Endothelial cell of umbilical vein (primary cell): Measurements from ENCODE around the gene ZNF157. TPM values are rescaled to one million over a fixed set of nuclear protein-coding genes. Genes with fewer than 3 reads are reported as not detected.

Experiments
- BruUV-seq: library from RNA; stranded (reverse); fragments of 400-500 nt; replicated peaks from 2 replicates; lab custom pipeline; 2021; lab: Mats Ljungman, UMichigan
- CTCF ChIA-PET: fragments of 300-600, 350-600 bp; sonication (Branson Sonifier 250); formaldehyde crosslinking; loops from one replicate; lab custom pipeline; 2021; ENCODE audit warnings: antibody characterized with exemption, inconsistent platforms; lab: Charles Lee
- POLR2A ChIA-PET: fragments of 300-600, 350-600 bp; sonication (Branson Sonifier 250); formaldehyde crosslinking; loops from one replicate; lab custom pipeline; 2021; ENCODE audit warnings: antibody characterized with exemption, inconsistent platforms; lab: Charles Lee
- DNase-seq: peaks from one replicate; pipeline ENCODE4 v3.0.0-alpha.2; 2011; ENCODE audit warnings: low read depth, low spot score
- FAIRE-seq: peaks from 2 replicates; lab custom pipeline; 2011; peaks lifted over from hg19 to GRCh38; lab: Jason Lieb, UNC
- H2AFZ ChIP-seq: 2 replicates; pipeline ENCODE4 v1.6.0; 2012; ENCODE audit warnings: low read depth, low read length, control low read depth, inconsistent platforms
- H3K27ac ChIP-seq: 2 replicates; pipeline ENCODE4 v1.5.1; 2011; ENCODE audit warnings: low read depth, mild to moderate bottlenecking, control low read depth, low read length, moderate library complexity; ENCODE audit not compliant: insufficient read depth
- H3K27me3 ChIP-seq, 2 experiments: 2 replicates each; pipeline versions ENCODE4 v1.6.0 to v1.6.1; 2011; ENCODE audit warnings: low read length in 2 of 2, mixed read lengths in 1 of 2; ENCODE audit not compliant: control insufficient read depth in 2 of 2, insufficient read depth in 2 of 2
- H3K36me3 ChIP-seq, 2 experiments: 2 replicates in 1 of 2; 3 replicates in 1 of 2; pipeline ENCODE4 v1.5.1; 2011; ENCODE audit warnings: low read length in 2 of 2, mild to moderate bottlenecking in 1 of 2, moderate library complexity in 1 of 2; ENCODE audit not compliant: control insufficient read depth in 2 of 2, insufficient read depth in 2 of 2; ENCODE audit errors: extremely low read depth in 1 of 2
- H3K4me1 ChIP-seq: 3 replicates; pipeline ENCODE4 v1.5.1; 2011; ENCODE audit warnings: mild to moderate bottlenecking, low read length; ENCODE audit not compliant: control insufficient read depth, insufficient read depth; ENCODE audit errors: extremely low read depth
- H3K4me2 ChIP-seq: 2 replicates; pipeline ENCODE4 v1.6.1; 2011; ENCODE audit warnings: low read length, control low read depth, mixed read lengths; ENCODE audit not compliant: insufficient read depth
- H3K4me3 ChIP-seq, 3 experiments: fragments of 200-600 bp in 1 of 3; sonication (generic), shearing (Covaris generic) in 1 of 3; replicated peaks in 1 of 3; 2 replicates each; pipeline ENCODE4 v1.5.1; 2011 to 2016; ENCODE audit warnings: control low read depth in 3 of 3, low read length in 3 of 3, mild to moderate bottlenecking in 2 of 3, inconsistent platforms in 1 of 3, low read depth in 1 of 3, moderate library complexity in 1 of 3; ENCODE audit not compliant: insufficient read depth in 1 of 3
- H3K79me2 ChIP-seq: 2 replicates; pipeline ENCODE4 v1.6.0; 2012; ENCODE audit warnings: low read length, inconsistent platforms; ENCODE audit not compliant: control insufficient read depth, insufficient read depth
- H3K9ac ChIP-seq: replicated peaks from 2 replicates; pipeline ENCODE3; 2011; ENCODE audit warnings: low read length, control low read depth; ENCODE audit not compliant: insufficient read depth; ENCODE audit errors: extremely low read depth
- H3K9me1 ChIP-seq: replicated peaks from 3 replicates; pipeline ENCODE4 v1.6.0; 2011; ENCODE audit warnings: mild to moderate bottlenecking, low read length; ENCODE audit not compliant: control insufficient read depth, insufficient read depth; ENCODE audit errors: extremely low read depth
- H3K9me3 ChIP-seq: replicated peaks from 2 replicates; pipeline ENCODE4 v1.5.1; 2012; ENCODE audit warnings: low read length, inconsistent platforms; ENCODE audit not compliant: control insufficient read depth, insufficient read depth
- H4K20me1 ChIP-seq: replicated peaks from 2 replicates; pipeline ENCODE3; 2011; ENCODE audit warnings: mild to moderate bottlenecking, low read length; ENCODE audit not compliant: control insufficient read depth, insufficient read depth; ENCODE audit errors: extremely low read depth
- FOS ChIP-seq: IDR thresholded peaks from 2 replicates; pipeline ENCODE4 v1.6.1; 2011; ENCODE audit warnings: mild to moderate bottlenecking, low read length, moderate library complexity, borderline replicate concordance; ENCODE audit not compliant: insufficient read depth
- MYC ChIP-seq: IDR thresholded peaks from one replicate; pipeline ENCODE4 v1.6.1; 2011; ENCODE audit warnings: mild to moderate bottlenecking, low read depth, low read length
- POLR2A ChIP-seq: IDR thresholded peaks from 2 replicates; pipeline ENCODE4 v1.6.1; 2012; ENCODE audit warnings: low read depth, mild to moderate bottlenecking, control low read depth, low read length
- POLR2AphosphoS5 ChIP-seq: IDR thresholded peaks from 2 replicates; pipeline ENCODE4 v1.6.1; 2012; ENCODE audit warnings: low read depth, mild to moderate bottlenecking, control low read depth, low read length, moderate library complexity; ENCODE audit not compliant: insufficient read depth
- dilution Hi-C: fragments of 300-500 bp; cut with MboI; formaldehyde crosslinking; loops from one replicate; pipeline ENCODE4 v1.15.0; 2019; ENCODE audit warnings: low sequenced_read_pairs; ENCODE audit not compliant: extremely low pct_ligation_motif_present
- intact Hi-C: fragments of 100-400 bp; cut with micrococcal nuclease; formaldehyde crosslinking; loops from one replicate; pipeline ENCODE4 v1.10.0; 2022
- polyA plus RNA-seq, 4 experiments: library from polyadenylated mRNA; depleted of rRNA in 3 of 4; stranded (reverse) in 3 of 4; unstranded in 1 of 4; fragments of >200 nt; gene quantifications; 2 replicates each; pipeline versions ENCODE4 v1.2.1 to v1.2.3, GENCODE V29; 2011 to 2012; ENCODE audit warnings: missing spikeins in 1 of 4
- total RNA-seq: library from RNA; stranded (reverse); gene quantifications from 2 replicates; pipeline ENCODE4 v1.2.3, GENCODE V29; 2021
- TF ChIP-seq, protein P1 (sequence below), 2 donors: IDR thresholded peaks; 1 replicate in 1 of 2; 2 replicates in 1 of 2; pipeline ENCODE4 v1.5.1; 2011; ENCODE audit warnings: low read length in 2 of 2, mild to moderate bottlenecking in 2 of 2, moderate library complexity in 2 of 2, control low read depth in 1 of 2, inconsistent platforms in 1 of 2, low read depth in 1 of 2; ENCODE audit not compliant: insufficient read depth in 1 of 2; ENCODE audit errors: extremely low read depth in 1 of 2
- TF ChIP-seq, protein P2 (sequence below): IDR thresholded peaks from 2 replicates; pipeline ENCODE4 v1.6.1; 2011; ENCODE audit not compliant: insufficient read depth, insufficient read length

ZNF157 gene
- total and polyA plus RNA-seq, 2 donors (not counting 3 experiments of a cell fraction or from before 2014, with no cell fraction given) = not detected

DNA sequence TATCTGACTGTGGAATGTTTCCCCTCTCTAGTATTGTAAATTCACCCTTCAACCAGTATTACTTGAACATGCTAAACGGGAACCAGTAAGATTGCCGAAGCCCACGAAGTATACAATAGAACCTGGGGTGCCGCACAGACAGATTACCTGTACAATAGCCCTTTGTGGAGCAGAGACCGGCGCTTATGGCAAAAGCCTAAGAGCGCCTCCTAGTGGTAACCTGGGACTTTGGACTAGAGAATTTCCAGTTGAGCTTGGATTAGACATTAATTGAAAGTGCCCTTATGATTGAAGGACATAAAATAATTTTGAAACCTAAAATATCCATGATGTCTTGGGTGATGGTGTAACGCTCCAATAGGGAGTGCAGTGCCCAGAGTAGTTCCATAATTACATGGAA is 14.1 kb downstream of the ZNF157 start:
- POLR2A ChIA-PET = interaction anchor here (0.6 to 1.2 kb wide), 3 partner anchors 59 to 167 kb away, joined by 3 to 7 read pairs (median 5); no protein-coding TSS in a partner anchor
- peak; percentile 77 for FAIRE-seq
- no peaks in the 10 kb centered on the region for H4K20me1 ChIP-seq
- no peaks in the 10 kb centered on the region for H3K79me2 ChIP-seq
- intact Hi-C loops = loop anchor here (2.0 to 5.0 kb wide), 2 partner anchors 152 to 166 kb away; partner anchors contain the start of genes CDK16 and USP11
- H2AFZ ChIP-seq = no peak overlapping the region
- no peak overlapping the region for H3K9ac ChIP-seq
- no peak overlapping the region for H3K4me3 ChIP-seq
- H3K36me3 ChIP-seq = no peaks in the 10 kb centered on the region
- no TSS peak for BruUV-seq
- no peak overlapping the region for H3K27ac ChIP-seq
- H3K9me3 ChIP-seq = no peaks in the 10 kb centered on the region
- dilution Hi-C loops = no loop called here
- TF ChIP-seq, protein P1, sequence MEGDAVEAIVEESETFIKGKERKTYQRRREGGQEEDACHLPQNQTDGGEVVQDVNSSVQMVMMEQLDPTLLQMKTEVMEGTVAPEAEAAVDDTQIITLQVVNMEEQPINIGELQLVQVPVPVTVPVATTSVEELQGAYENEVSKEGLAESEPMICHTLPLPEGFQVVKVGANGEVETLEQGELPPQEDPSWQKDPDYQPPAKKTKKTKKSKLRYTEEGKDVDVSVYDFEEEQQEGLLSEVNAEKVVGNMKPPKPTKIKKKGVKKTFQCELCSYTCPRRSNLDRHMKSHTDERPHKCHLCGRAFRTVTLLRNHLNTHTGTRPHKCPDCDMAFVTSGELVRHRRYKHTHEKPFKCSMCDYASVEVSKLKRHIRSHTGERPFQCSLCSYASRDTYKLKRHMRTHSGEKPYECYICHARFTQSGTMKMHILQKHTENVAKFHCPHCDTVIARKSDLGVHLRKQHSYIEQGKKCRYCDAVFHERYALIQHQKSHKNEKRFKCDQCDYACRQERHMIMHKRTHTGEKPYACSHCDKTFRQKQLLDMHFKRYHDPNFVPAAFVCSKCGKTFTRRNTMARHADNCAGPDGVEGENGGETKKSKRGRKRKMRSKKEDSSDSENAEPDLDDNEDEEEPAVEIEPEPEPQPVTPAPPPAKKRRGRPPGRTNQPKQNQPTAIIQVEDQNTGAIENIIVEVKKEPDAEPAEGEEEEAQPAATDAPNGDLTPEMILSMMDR (IDR thresholded peaks at IDR 0.05; ENCODE audit: extremely low read depth in 1 of 2, insufficient read depth in 1 of 2, low read depth in 1 of 2, low read length in 2 of 2) = peak; percentile 46 to 51
- TF ChIP-seq MYC = no peak
- no peaks in the 10 kb centered on the region for H3K27me3 ChIP-seq
- peak; percentile 57 for DNase-seq
- H3K9me1 ChIP-seq = no peaks in the 10 kb centered on the region
- no peaks in the 10 kb centered on the region for H3K4me1 ChIP-seq
- CTCF ChIA-PET = interaction anchor here (0.5 to 2.2 kb wide), 27 partner anchors 9 to 193 kb away, joined by 3 to 26 read pairs (median 4); partner anchors contain the start of genes USP11 and ZNF157
- no peak overlapping the region for H3K4me2 ChIP-seq

DNA sequence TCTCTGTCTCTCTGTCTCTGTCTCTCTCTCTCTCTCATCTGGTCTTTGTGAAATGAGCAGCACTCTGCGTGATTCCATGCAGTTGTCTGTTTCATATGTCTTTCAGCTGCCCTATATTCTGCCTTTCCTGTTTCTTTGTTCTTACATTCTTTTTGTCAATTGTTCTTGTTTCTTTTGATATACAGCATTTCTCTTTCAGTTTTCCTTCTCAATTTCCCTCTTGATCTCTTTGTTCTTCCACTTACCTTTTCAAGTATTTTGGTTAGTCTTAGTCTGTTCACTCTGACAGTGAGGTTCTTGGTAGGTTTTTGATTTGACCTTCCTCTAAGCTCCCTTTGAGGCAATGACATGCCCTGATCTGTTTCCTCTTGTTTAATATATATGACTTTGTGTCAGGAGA is 20.4 kb downstream of the ZNF157 start:
- TF ChIP-seq, protein P1 (IDR thresholded peaks at IDR 0.05; ENCODE audit: extremely low read depth in 1 of 2, insufficient read depth in 1 of 2, low read depth in 1 of 2, low read length in 2 of 2) = no peak
- no peak for TF ChIP-seq POLR2AphosphoS5
- no peak for TF ChIP-seq FOS
- TF ChIP-seq, protein P2, sequence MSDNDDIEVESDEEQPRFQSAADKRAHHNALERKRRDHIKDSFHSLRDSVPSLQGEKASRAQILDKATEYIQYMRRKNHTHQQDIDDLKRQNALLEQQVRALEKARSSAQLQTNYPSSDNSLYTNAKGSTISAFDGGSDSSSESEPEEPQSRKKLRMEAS = no peak
- no peak for TF ChIP-seq POLR2A
- TF ChIP-seq MYC = no peak
- Histone ChIP-seq H3K36me3 (no peaks in the 10 kb centered on the region), H3K9me1 (no peaks in the 10 kb centered on the region), H3K9me3 (no peaks in the 10 kb centered on the region), H2AFZ (no peak overlapping the region), H3K4me2 (no peak overlapping the region), H4K20me1 (no peaks in the 10 kb centered on the region), H3K27ac (no peak overlapping the region), H3K9ac (no peak overlapping the region), H3K27me3 (no peaks in the 10 kb centered on the region), H3K79me2 (no peaks in the 10 kb centered on the region), H3K4me1 (no peaks in the 10 kb centered on the region), H3K4me3 (no peak overlapping the region)
- dilution Hi-C loops = no loop called here
- ChIA-PET POLR2A (no interaction called here), CTCF (no interaction called here)
- BruUV-seq = no TSS peak
- FAIRE-seq = no peak
- no peak for DNase-seq
- intact Hi-C loops = no loop called here
